Colonic mucosa (tissue), 4 donors: ENCODE measurements around the gene KIT. TPM values are rescaled to one million over a fixed set of nuclear protein-coding genes. Genes with fewer than 3 reads are reported as not detected.

Experiments
- DNase-seq: peaks from one replicate; pipeline ENCODE4 v3.0.0-alpha.2; 2020
- H3K27ac ChIP-seq: fragments of 200-600 bp; one replicate; pipeline ENCODE4 v1.8.0; 2021
- H3K27me3 ChIP-seq: fragments of 200-600 bp; one replicate; pipeline ENCODE4 v1.8.0; 2021
- H3K36me3 ChIP-seq: fragments of 200-600 bp; one replicate; pipeline ENCODE4 v1.8.0; 2021
- H3K4me1 ChIP-seq: fragments of 200-600 bp; one replicate; pipeline ENCODE4 v1.8.0; 2021; ENCODE audit warnings: mild to moderate bottlenecking
- H3K4me3 ChIP-seq: fragments of 200-600 bp; one replicate; pipeline ENCODE4 v1.8.0; 2021
- H3K9ac ChIP-seq, 2 donors: one replicate each; pipeline ENCODE4 v1.7.0; 2013; ENCODE audit warnings: control low read depth in 2 of 2, low read depth in 2 of 2, low read length in 2 of 2
- H3K9me3 ChIP-seq: fragments of 200-600 bp; one replicate; pipeline ENCODE4 v1.8.0; 2021
- intact Hi-C: fragments of 100-400 bp; cut with DNase I; formaldehyde crosslinking; loops from one replicate; pipeline ENCODE4 v1.14.1; 2022
- total RNA-seq, 2 donors: library from RNA; stranded (reverse); fragmentation: NEBNext Ultra II Directional in 1 of 2; extraction: Animal tissue kit (Norgen Biotek cat#: 25700) in 1 of 2; gene quantifications; one replicate each; pipeline ENCODE4 v1.2.1, GENCODE V29; 2021
- TF ChIP-seq, protein P1 (sequence below): fragments of 200-600 bp; IDR thresholded peaks from one replicate; pipeline ENCODE4 v1.8.0; 2022; ENCODE audit warnings: antibody characterized with exemption, mild to moderate bottlenecking
- donor health status: healthy.
- donor health status: DM: no; HTN: no; CAD: no.
- donor health status: DM: no; HTN: no; CAD: no.

KIT gene
- total RNA-seq, 2 donors from 2014 or later = 9.3 to 10.0 TPM

- H3K27ac ChIP-seq = no peak overlapping the region
- no peaks in the 10 kb centered on the region for H3K36me3 ChIP-seq
- no peaks in the 10 kb centered on the region for H3K27me3 ChIP-seq
- no peak overlapping the region for H3K4me3 ChIP-seq
- intact Hi-C loops = no loop called here
- TF ChIP-seq, protein P1, sequence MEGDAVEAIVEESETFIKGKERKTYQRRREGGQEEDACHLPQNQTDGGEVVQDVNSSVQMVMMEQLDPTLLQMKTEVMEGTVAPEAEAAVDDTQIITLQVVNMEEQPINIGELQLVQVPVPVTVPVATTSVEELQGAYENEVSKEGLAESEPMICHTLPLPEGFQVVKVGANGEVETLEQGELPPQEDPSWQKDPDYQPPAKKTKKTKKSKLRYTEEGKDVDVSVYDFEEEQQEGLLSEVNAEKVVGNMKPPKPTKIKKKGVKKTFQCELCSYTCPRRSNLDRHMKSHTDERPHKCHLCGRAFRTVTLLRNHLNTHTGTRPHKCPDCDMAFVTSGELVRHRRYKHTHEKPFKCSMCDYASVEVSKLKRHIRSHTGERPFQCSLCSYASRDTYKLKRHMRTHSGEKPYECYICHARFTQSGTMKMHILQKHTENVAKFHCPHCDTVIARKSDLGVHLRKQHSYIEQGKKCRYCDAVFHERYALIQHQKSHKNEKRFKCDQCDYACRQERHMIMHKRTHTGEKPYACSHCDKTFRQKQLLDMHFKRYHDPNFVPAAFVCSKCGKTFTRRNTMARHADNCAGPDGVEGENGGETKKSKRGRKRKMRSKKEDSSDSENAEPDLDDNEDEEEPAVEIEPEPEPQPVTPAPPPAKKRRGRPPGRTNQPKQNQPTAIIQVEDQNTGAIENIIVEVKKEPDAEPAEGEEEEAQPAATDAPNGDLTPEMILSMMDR = no peak
- H3K9me3 ChIP-seq = no peaks in the 10 kb centered on the region
- DNase-seq = no peak
- H3K9ac ChIP-seq = no peak overlapping the region
- no peaks in the 10 kb centered on the region for H3K4me1 ChIP-seq
These were observed 54.4 kb downstream of the KIT start for GRCh38 chr4:54712206-54712605.

DNA sequence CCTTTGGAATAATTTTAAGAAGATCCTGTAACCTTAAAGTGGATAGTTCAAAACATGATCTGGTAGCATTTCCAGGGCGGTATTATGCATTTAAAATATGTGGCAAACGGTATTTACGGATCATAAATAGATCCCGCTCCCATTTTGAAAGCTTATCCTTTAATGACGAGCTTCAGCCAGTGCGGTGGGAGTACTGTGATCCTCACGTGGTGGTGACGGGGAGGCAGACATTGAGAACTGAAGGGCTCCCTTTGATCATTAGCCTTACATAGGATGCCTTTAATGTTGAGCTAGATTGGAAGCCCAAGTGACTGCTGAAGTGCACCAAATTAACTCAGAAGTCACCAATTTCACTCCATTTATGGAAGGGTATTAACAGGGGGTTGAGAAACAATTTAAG is 56.9 kb downstream of the KIT start:
- no peak overlapping the region for H3K4me3 ChIP-seq
- H3K27me3 ChIP-seq = no peaks in the 10 kb centered on the region
- no peaks in the 10 kb centered on the region for H3K9me3 ChIP-seq
- H3K4me1 ChIP-seq = no peaks in the 10 kb centered on the region
- no peak overlapping the region for H3K27ac ChIP-seq
- intact Hi-C loops = no loop called here
- no peaks in the 10 kb centered on the region for H3K36me3 ChIP-seq
- no peak overlapping the region for H3K9ac ChIP-seq
- no peak for DNase-seq
- TF ChIP-seq, protein P1 = no peak

GRCh38 chr4:54716478-54717065 is 58.8 kb downstream of the KIT start:
- Histone ChIP-seq H3K36me3 (no peaks in the 10 kb centered on the region), H3K9ac (no peak overlapping the region), H3K4me1 (no peaks in the 10 kb centered on the region), H3K27ac (no peak overlapping the region), H3K4me3 (no peak overlapping the region), H3K27me3 (no peaks in the 10 kb centered on the region), H3K9me3 (no peaks in the 10 kb centered on the region)
- intact Hi-C loops = no loop called here
- DNase-seq = no peak
- TF ChIP-seq, protein P1 = no peak

DNA sequence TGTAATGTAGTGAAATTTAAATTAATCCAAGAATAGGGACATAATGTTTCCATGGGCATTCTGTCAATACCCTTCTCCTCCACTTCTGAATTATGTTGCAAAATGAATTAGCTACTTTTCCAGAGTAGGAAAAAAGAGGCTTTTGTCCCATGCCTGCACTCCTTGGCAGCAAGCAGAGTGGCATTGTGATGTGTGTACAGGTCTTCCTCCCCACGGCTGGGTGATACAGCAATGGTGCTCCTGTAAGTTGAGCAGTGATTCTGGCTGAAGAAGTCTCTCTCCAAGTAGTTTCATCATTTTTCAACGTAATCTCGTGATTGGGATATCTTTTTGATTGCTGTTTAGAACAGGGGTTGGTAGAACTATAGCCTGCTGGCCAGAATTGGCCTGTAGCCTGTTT is 59.9 kb downstream of the KIT start:
- Histone ChIP-seq H3K9me3 (no peaks in the 10 kb centered on the region), H3K27ac (no peak overlapping the region), H3K4me1 (no peaks in the 10 kb centered on the region), H3K27me3 (no peaks in the 10 kb centered on the region), H3K9ac (no peak overlapping the region), H3K4me3 (no peak overlapping the region), H3K36me3 (no peaks in the 10 kb centered on the region)
- no peak for DNase-seq
- TF ChIP-seq, protein P1 = no peak
- intact Hi-C loops = no loop called here

DNA sequence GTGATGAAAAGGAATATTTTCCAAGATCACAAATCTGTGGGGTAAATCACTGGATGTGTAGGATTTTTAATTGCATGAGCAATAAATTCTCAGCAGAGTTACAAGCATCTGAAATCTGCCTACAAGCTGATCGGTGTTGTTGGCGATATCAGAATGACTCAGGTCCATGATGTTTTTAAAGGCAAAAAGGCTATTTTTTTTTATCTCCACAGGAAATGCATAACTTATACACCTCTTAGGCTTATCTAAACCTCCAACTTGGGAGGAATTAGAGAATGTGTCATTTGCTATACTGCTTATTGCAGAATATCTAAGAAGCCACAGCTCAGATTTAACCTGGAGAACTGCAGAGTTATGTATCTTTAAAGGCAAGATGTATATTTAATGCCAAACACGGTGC is 61.6 kb downstream of the KIT start:
- Histone ChIP-seq H3K9me3 (no peaks in the 10 kb centered on the region), H3K9ac (no peak overlapping the region), H3K4me1 (no peaks in the 10 kb centered on the region), H3K4me3 (no peak overlapping the region), H3K27ac (no peak overlapping the region), H3K36me3 (no peaks in the 10 kb centered on the region), H3K27me3 (no peaks in the 10 kb centered on the region)
- no peak for DNase-seq
- TF ChIP-seq, protein P1 = no peak
- intact Hi-C loops = no loop called here
